AG08396 (cell line): ENCODE data around the gene SMAD9.

Experiments
- DNase-seq: peaks from one replicate; pipeline ENCODE4 v3.0.0; 2012; ENCODE audit warnings: low spot score, mixed read lengths

SMAD9 gene

GRCh38 chr13:36817996-36818803, 101.8 kb downstream of the SMAD9 start:
- DNase-seq: no peak

DNA sequence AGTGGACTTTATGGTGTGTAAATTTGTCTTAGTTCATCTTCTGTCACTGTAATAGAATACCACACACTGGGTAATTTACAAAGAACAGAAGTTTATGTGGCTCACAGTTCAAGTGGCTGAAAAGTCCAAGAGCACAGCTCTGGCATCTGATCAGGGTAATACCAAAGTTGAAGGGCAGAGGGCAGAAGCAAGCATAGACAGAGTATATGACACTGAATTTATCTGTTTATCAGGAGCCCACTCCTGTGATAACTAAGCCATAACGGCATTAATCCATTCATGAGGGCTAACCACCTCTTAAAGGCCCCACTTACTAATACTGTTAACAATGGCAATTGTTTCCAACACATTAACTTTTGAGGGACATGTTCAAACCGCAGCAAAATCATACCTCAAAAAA, 105.0 kb downstream of the SMAD9 start:
- DNase-seq: peak; percentile 21

GRCh38 chr13:36814465-36814864, 105.6 kb downstream of the SMAD9 start:
- no peak for DNase-seq

DNA sequence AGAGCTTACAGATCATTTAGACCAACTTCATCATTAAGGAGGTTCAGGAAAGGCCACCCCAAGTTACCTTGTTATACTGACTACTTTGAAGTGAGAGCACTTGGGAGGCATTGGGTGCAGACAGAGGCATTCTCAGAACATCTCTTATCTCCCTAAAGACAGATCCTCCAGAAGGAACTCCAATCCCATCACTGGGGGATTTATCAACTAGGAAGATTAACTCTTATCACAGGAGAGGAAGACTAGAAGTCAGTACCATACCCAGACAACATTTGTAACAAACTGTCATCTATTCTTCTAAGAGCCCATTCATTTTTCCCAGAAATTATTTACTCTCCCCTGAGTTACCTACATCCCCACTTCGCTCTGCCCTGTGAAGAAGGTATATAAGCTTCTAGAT, 106.8 kb downstream of the SMAD9 start:
- no peak for DNase-seq

DNA sequence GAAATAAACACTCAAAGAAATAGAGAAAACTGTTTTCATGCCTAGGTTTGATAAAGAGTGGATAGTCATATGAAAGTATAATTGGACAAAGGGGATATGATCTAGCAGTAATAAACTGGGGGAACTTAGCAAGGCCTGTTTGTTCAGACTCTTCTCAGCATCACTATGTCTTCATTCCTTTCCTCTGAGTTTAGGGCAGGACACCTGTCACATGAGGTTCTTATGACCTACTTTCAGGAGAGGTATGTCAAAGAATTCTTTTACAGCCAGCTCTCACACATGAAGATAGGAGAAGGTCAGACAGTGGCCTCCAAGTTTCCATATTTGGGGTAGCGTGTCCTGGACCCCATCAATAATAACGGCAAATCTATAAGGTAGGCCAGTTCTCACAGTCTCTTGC, 112.4 kb downstream of the SMAD9 start:
- no peak for DNase-seq

- DNase-seq: no peak
These were observed 113.9 kb downstream of the SMAD9 start for GRCh38 chr13:36806102-36806501.

DNA sequence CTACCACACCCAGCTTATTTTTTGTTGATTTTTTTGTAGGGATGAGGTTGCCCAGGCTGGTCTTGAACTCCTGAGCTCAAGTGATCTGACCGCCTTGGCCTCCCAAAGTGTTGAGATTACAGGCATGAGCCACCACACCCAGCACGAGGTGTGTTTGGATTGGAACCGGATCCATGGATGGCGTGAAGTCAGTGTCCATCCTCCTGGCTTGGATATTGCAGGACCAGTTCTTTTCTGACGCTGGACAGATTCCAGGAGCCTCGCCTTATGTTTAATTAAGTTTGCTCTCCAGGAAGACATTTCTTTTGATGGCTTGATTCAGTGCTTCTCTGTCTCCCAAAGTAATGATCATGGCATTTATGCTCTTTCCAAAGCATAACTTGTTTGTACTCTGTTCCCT, 115.5 kb downstream of the SMAD9 start:
- DNase-seq: no peak

- no peak for DNase-seq
These were observed 119.0 kb downstream of the SMAD9 start for GRCh38 chr13:36801035-36801434.

DNA sequence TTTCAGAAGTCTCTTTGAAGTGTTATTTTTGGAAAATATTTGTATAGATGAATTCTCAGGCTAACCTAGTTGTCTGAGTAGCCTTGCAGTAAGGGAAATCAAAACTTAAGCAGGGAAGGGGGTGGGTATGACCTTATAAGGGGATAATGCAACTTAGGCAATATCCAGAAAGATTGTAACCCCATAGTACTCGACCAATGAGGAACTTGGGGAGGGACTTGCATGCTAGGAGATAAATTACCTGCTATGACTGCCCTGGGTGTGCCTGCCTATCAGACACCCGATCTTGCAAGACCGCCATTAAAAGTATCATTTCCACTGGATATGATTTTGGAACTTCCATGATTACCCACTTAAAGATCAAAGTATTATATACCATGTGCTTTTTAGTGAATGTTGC, 124.0 kb downstream of the SMAD9 start:
- DNase-seq: no peak

DNA sequence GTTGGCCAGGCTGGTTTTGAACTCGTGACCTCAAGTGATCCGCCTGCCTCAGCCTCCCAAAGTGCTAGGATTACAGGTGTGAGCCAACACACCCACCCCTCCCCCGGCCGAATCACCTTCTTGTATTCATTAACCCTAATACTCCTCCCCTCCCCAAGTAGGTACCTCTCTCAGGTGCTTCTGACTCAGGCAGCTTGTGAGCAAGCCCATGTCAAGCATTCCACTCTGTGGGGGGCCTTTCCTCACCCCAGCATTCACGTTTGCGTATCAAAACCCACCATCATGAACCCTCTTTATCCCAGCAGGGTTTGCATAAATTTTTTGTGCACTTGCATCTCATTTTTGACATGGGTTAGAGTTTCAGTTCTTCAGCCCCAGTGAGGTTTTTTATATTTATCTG, 124.6 kb downstream of the SMAD9 start:
- no peak for DNase-seq
